ENCODE results near the gene CRYBG2. TPM values are rescaled to one million over a fixed set of nuclear protein-coding genes. Genes with fewer than 3 reads are reported as not detected.
A peak's percentile ranks its signal among the peaks of the same experiment; 100 is the strongest.

Gene CRYBG2
- total RNA-seq, 4 donors from 2014 or later: under 0.01 TPM; not detected in 3

- Histone ChIP-seq H3K36me3 (peaks cover 0 to 10% (median 0%) of the 10 kb centered on the region in 3 donors), H3K4me1 (peaks cover 0 to 80% (median 60%) of the 10 kb centered on the region in 4 donors), H3K9me3 (no peaks in the 10 kb centered on the region), H3K4me3 (peak overlapping the region; percentile 76 to 98 (median 85)), H3K27me3 (no peaks in the 10 kb centered on the region), H3K27ac (peak overlapping the region; percentile 81 to 99 (median 96))
- DNase-seq (ENCODE audit: low spot score in 2 of 2): peak in 1 of 2 donors; percentile 36
- 45 to 50% methylated on average over 9 of the region's 9 CpGs for WGBS, 2 donors
- TF ChIP-seq EP300 (IDR thresholded peaks at IDR 0.05): peak in 1 of 2 donors; percentile 18
- TF ChIP-seq POLR2A (IDR thresholded peaks at IDR 0.05): no peak
These were observed 75.0 kb downstream of the CRYBG2 start for GRCh38 chr1:26278724-26279455.

DNA sequence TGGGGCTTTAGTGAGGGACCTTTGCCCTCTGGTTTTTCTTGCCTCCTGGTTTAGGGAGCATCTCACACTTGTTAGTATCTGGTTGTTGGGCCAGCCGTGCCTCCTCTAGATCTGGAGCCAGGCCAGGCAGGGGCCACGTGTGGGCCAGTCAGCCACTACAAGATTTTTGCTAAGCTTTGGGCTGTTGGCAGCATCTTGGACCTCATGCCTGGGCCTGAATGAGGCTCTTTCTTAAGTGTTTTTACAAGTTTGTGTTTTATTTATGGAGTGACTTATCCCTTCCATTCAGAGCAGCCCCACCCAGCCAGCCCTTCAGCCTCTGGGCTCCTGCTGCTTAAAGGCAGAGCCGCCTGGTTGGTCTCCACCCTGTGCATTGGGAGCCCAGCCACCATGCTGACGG, 75.6 kb downstream of the CRYBG2 start:
- TF ChIP-seq, protein P1, sequence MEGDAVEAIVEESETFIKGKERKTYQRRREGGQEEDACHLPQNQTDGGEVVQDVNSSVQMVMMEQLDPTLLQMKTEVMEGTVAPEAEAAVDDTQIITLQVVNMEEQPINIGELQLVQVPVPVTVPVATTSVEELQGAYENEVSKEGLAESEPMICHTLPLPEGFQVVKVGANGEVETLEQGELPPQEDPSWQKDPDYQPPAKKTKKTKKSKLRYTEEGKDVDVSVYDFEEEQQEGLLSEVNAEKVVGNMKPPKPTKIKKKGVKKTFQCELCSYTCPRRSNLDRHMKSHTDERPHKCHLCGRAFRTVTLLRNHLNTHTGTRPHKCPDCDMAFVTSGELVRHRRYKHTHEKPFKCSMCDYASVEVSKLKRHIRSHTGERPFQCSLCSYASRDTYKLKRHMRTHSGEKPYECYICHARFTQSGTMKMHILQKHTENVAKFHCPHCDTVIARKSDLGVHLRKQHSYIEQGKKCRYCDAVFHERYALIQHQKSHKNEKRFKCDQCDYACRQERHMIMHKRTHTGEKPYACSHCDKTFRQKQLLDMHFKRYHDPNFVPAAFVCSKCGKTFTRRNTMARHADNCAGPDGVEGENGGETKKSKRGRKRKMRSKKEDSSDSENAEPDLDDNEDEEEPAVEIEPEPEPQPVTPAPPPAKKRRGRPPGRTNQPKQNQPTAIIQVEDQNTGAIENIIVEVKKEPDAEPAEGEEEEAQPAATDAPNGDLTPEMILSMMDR (IDR thresholded peaks at IDR 0.05): no peak
- TF ChIP-seq POLR2A (IDR thresholded peaks at IDR 0.05) (no peak), EP300 (IDR thresholded peaks at IDR 0.05) (no peak)
- no peaks in the 10 kb centered on the region for H3K27me3 ChIP-seq
- H3K36me3 ChIP-seq: peaks cover 0 to 10% (median 0%) of the 10 kb centered on the region in 3 donors
- no peak overlapping the region for H3K4me3 ChIP-seq
- peak overlapping the region in 3 of 4 donors; percentile 96 to 99 (median 97) for H3K27ac ChIP-seq
- no peaks in the 10 kb centered on the region for H3K9me3 ChIP-seq
- peaks cover 0 to 75% (median 60%) of the 10 kb centered on the region in 4 donors for H3K4me1 ChIP-seq
- DNase-seq (ENCODE audit: low spot score in 2 of 2): peak; percentile 34 to 43
- 14 to 21% methylated on average over 4 of the region's 4 CpGs for WGBS, 2 donors

DNA sequence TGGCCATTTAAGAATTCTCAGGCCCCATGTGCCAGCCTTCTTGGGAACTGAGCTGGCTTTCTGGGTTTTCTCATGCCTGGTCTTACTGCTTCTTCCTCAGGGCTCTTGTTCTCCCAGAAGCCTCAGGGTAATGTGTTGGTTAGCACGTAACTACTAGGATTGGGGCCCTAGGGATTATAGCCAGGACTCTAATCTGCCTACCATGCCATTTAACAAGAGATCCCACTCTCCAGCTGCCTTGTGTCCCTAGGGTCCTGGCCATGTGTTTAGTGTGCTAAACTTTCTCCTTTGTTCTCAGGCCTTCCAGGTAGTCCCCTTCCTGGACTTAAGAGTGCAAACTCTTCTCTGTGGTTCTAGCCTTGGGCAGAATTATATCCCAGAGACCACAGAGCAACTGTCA, 76.2 kb downstream of the CRYBG2 start:
- TF ChIP-seq POLR2A (IDR thresholded peaks at IDR 0.05) (no peak), EP300 (IDR thresholded peaks at IDR 0.05) (no peak)
- TF ChIP-seq, protein P1 (IDR thresholded peaks at IDR 0.05): no peak
- H3K9me3 ChIP-seq: no peaks in the 10 kb centered on the region
- H3K36me3 ChIP-seq: peaks cover 0 to 10% (median 0%) of the 10 kb centered on the region in 3 donors
- no peaks in the 10 kb centered on the region for H3K27me3 ChIP-seq
- DNase-seq (ENCODE audit: low spot score in 2 of 2): no peak
- H3K4me1 ChIP-seq: peaks cover 0 to 72% (median 60%) of the 10 kb centered on the region in 4 donors
- 75 to 100% methylated on average over 1 of the region's 1 CpG for WGBS, 2 donors
- no peak overlapping the region for H3K4me3 ChIP-seq
- peak overlapping the region in 3 of 4 donors; percentile 96 to 99 (median 97) for H3K27ac ChIP-seq

DNA sequence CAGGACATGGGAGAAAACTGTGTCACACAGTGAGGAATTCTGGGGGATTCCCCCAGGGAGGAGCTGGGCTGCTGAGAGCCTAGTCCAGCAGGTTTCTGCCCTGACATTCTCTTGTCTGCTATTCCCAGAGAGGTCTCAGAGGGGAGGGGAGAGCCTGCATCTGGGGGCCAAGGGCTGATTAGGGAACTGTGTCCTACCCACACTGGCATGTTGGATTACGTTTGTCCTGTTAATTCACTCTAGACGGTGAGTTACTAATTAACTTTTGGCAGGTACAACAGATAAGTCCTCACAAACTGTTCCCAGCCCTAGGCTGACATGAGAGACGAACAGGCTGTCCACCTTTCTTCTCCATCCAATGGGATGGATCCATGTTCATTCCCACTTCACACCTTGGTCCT, 76.7 kb downstream of the CRYBG2 start:
- peaks cover 0 to 67% (median 60%) of the 10 kb centered on the region in 4 donors for H3K4me1 ChIP-seq
- H3K4me3 ChIP-seq: no peak overlapping the region
- peak overlapping the region in 3 of 4 donors; percentile 96 to 99 (median 97) for H3K27ac ChIP-seq
- TF ChIP-seq POLR2A (IDR thresholded peaks at IDR 0.05) (no peak), EP300 (IDR thresholded peaks at IDR 0.05) (no peak)
- TF ChIP-seq, protein P1 (IDR thresholded peaks at IDR 0.05): no peak
- no peaks in the 10 kb centered on the region for H3K9me3 ChIP-seq
- WGBS, 2 donors: 95 to 97% methylated on average over 3 of the region's 3 CpGs
- peaks cover 0 to 10% (median 0%) of the 10 kb centered on the region in 3 donors for H3K36me3 ChIP-seq
- no peak for DNase-seq (ENCODE audit: low spot score in 2 of 2)
- H3K27me3 ChIP-seq: no peaks in the 10 kb centered on the region

DNA sequence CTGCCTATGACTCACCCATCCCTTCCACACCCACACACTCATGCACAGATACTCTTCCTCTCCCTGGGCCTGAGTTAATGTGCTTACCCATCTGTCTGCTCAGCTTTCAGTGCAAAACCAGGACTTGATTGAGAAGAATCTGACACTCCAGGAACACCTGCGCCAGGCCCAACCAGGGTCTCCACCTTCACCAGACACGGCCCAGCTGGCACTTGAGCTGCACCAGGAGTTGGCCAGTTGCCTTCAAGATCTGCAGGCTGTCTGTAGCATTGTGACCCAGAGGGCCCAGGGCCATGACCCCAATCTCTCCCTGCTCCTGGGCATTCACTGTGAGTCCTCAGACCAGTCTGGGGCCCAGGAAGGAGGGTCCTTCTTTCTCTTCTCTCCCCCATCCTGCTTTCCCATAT, 77.5 kb downstream of the CRYBG2 start:
- Histone ChIP-seq H3K9me3 (no peaks in the 10 kb centered on the region), H3K4me3 (no peak overlapping the region), H3K27ac (peak overlapping the region; percentile 21 to 99 (median 96)), H3K4me1 (peaks cover 0 to 60% (median 55%) of the 10 kb centered on the region in 4 donors), H3K36me3 (peaks cover 0 to 18% (median 0%) of the 10 kb centered on the region in 3 donors), H3K27me3 (no peaks in the 10 kb centered on the region)
- no peak for TF ChIP-seq POLR2A (IDR thresholded peaks at IDR 0.05)
- no peak for TF ChIP-seq EP300 (IDR thresholded peaks at IDR 0.05)
- TF ChIP-seq, protein P1 (IDR thresholded peaks at IDR 0.05): no peak
- 67 to 80% methylated on average over 1 to 2 of the region's 2 CpGs for WGBS, 2 donors
- DNase-seq (ENCODE audit: low spot score in 2 of 2): no peak

Measured in tibial nerve (tissue), 4 donors.